HepG2 (cell line): Measurements from ENCODE around the gene NPC2. TPM values are rescaled to one million over a fixed set of nuclear protein-coding genes. Genes with fewer than 3 reads are reported as not detected.

Experiments
- CBX5 ChIP-seq: sonication (generic); formaldehyde crosslinking; IDR thresholded peaks from 2 replicates; pipeline ENCODE4 v1.4.0; 2020; ENCODE audit warnings: missing genetic modification reagents, borderline replicate concordance
- CEBPB ChIP-seq: IDR thresholded peaks from 2 replicates; pipeline ENCODE4 v1.6.1; 2011; ENCODE audit warnings: low read depth, low read length, improper control_type of control experiment, borderline replicate concordance
- CREB1 ChIP-seq, 2 experiments: fragments of 450-650 bp in 1 of 2; IDR thresholded peaks; 2 replicates each; pipeline ENCODE4 v1.6.1; 2016 to 2017; ENCODE audit warnings: control low read depth in 1 of 2, mild to moderate bottlenecking in 1 of 2, missing compliant biosample characterization in 1 of 2, missing genetic modification characterization in 1 of 2
- DPF2 ChIP-seq: sonication (generic); formaldehyde crosslinking; IDR thresholded peaks from 2 replicates; pipeline ENCODE4 v1.4.0; 2020; ENCODE audit warnings: mild to moderate bottlenecking, low read depth, missing genetic modification reagents, borderline replicate concordance
- FLYWCH1 ChIP-seq: sonication (generic); formaldehyde crosslinking; IDR thresholded peaks from 2 replicates; pipeline ENCODE4 v1.8.1; 2023; ENCODE audit warnings: mild to moderate bottlenecking, missing genetic modification reagents
- HHEX ChIP-seq: IDR thresholded peaks from 2 replicates; pipeline ENCODE4 v1.6.1; 2016; ENCODE audit warnings: control low read depth
- ISX ChIP-seq: sonication (generic); formaldehyde crosslinking; conservative IDR thresholded peaks from 2 replicates; pipeline ENCODE4 v1.5.0; 2020; ENCODE audit warnings: missing genetic modification reagents
- KDM6A ChIP-seq: IDR thresholded peaks from 2 replicates; pipeline ENCODE4 v1.6.1; 2016; ENCODE audit warnings: low read depth
- NFKBIZ ChIP-seq: IDR thresholded peaks from 2 replicates; pipeline ENCODE4 v1.6.1; 2018; ENCODE audit warnings: missing genetic modification reagents, missing compliant biosample characterization
- NFYB ChIP-seq: sonication (generic); formaldehyde crosslinking; IDR thresholded peaks from 2 replicates; pipeline ENCODE4 v1.4.0; 2020; ENCODE audit warnings: missing genetic modification reagents
- PITX1 ChIP-seq: sonication (generic); formaldehyde crosslinking; IDR thresholded peaks from 2 replicates; pipeline ENCODE4 v1.5.1; 2020; ENCODE audit warnings: mild to moderate bottlenecking, missing genetic modification reagents
- SAP130 ChIP-seq: IDR thresholded peaks from 2 replicates; pipeline ENCODE4 v1.6.1; 2016; ENCODE audit warnings: low read depth
- SMAD3 ChIP-seq: sonication (generic); formaldehyde crosslinking; IDR thresholded peaks from 2 replicates; pipeline ENCODE4 v1.4.0; 2020; ENCODE audit warnings: missing genetic modification reagents
- SOX13 ChIP-seq, 3 experiments: fragments of 450-650 bp in 1 of 3; sonication (generic) in 1 of 3; formaldehyde crosslinking in 1 of 3; IDR thresholded peaks in 2 of 3; conservative IDR thresholded peaks in 1 of 3; 2 replicates each; pipeline versions ENCODE4 v1.5.0 to v1.6.1; 2016 to 2020; ENCODE audit warnings: antibody characterized with exemption in 1 of 3, mild to moderate bottlenecking in 1 of 3, missing compliant biosample characterization in 1 of 3, missing genetic modification reagents in 1 of 3, moderate library complexity in 1 of 3
- SRY ChIP-seq: sonication (generic); formaldehyde crosslinking; IDR thresholded peaks from 2 replicates; pipeline ENCODE4 v1.8.0; 2022; ENCODE audit warnings: mild to moderate bottlenecking, missing genetic modification reagents
- STAT5B ChIP-seq: sonication (generic); formaldehyde crosslinking; IDR thresholded peaks from 2 replicates; pipeline ENCODE4 v1.4.0; 2020; ENCODE audit warnings: missing genetic modification reagents
- TCF7L2 ChIP-seq: IDR thresholded peaks from 2 replicates; pipeline ENCODE4 v1.6.1; 2011; ENCODE audit warnings: mild to moderate bottlenecking, low read depth, low read length, moderate library complexity
- THYN1 ChIP-seq: sonication (generic); formaldehyde crosslinking; IDR thresholded peaks from 2 replicates; pipeline ENCODE4 v1.8.1; 2023; ENCODE audit warnings: low read depth, mild to moderate bottlenecking, moderate library complexity, missing genetic modification reagents, borderline replicate concordance
- TRIM24 ChIP-seq: sonication (generic); formaldehyde crosslinking; IDR thresholded peaks from 2 replicates; pipeline ENCODE4 v1.8.0; 2022; ENCODE audit warnings: mild to moderate bottlenecking, missing genetic modification reagents
- ZNF331 ChIP-seq: sonication (generic); formaldehyde crosslinking; IDR thresholded peaks from 2 replicates; pipeline ENCODE4 v1.4.0; 2020; ENCODE audit warnings: missing genetic modification reagents
- ZNF607 ChIP-seq: sonication (generic); formaldehyde crosslinking; IDR thresholded peaks from 2 replicates; pipeline ENCODE4 v1.5.1; 2020; ENCODE audit warnings: missing genetic modification reagents, mild to moderate bottlenecking, borderline replicate concordance
- ZNF678 ChIP-seq: sonication (generic); formaldehyde crosslinking; IDR thresholded peaks from 2 replicates; pipeline ENCODE4 v1.4.0; 2020; ENCODE audit warnings: mild to moderate bottlenecking, missing genetic modification reagents
- ZNF816 ChIP-seq: sonication (generic); formaldehyde crosslinking; IDR thresholded peaks from 2 replicates; pipeline ENCODE4 v1.8.0; 2022; ENCODE audit warnings: missing genetic modification reagents, mild to moderate bottlenecking, borderline replicate concordance
- ZSCAN21 ChIP-seq: sonication (generic); formaldehyde crosslinking; IDR thresholded peaks from 2 replicates; pipeline ENCODE4 v1.8.0; 2022; ENCODE audit warnings: mild to moderate bottlenecking, missing genetic modification reagents, moderate library complexity, borderline replicate concordance
- polyA plus RNA-seq, 8 experiments: library from polyadenylated mRNA; depleted of rRNA in 3 of 8; stranded (reverse) in 7 of 8; unstranded in 1 of 8; fragments of >200 nt; fragmentation: Illumina TruSeq in 4 of 8; extraction: Trizol in 4 of 8; gene quantifications; 2 replicates each; pipeline versions ENCODE4 v1.2.1 to v1.2.3, GENCODE V29; 2011 to 2016; ENCODE audit warnings: low read depth in 4 of 8, missing spikeins in 1 of 8, mixed read lengths in 1 of 8; ENCODE audit not compliant: insufficient read depth in 1 of 8
- total RNA-seq, 5 experiments: library from RNA; depleted of rRNA; stranded (reverse); fragments of >200 nt; fragmentation: Illumina TruSeq; extraction: Trizol; gene quantifications; 2 replicates each; pipeline ENCODE4 v1.2.3, GENCODE V29; 2016; ENCODE audit warnings: low read depth in 1 of 5
- TF ChIP-seq, protein P1 (sequence below): sonication (generic); formaldehyde crosslinking; IDR thresholded peaks from 2 replicates; pipeline ENCODE4 v1.4.0; 2020; ENCODE audit warnings: missing genetic modification reagents, borderline replicate concordance
- TF ChIP-seq, protein P2 (sequence below): sonication (generic); formaldehyde crosslinking; IDR thresholded peaks from 2 replicates; pipeline ENCODE4 v1.4.0; 2020; ENCODE audit warnings: mild to moderate bottlenecking, missing genetic modification reagents
- TF ChIP-seq, protein P3 (sequence below): sonication (generic); formaldehyde crosslinking; IDR thresholded peaks from 2 replicates; pipeline ENCODE4 v1.5.0; 2020; ENCODE audit warnings: mild to moderate bottlenecking, missing genetic modification reagents

Gene NPC2
- total and polyA plus RNA-seq, 2 of the 13 experiments (the other 11 are each of a cell fraction or from before 2014, with no cell fraction given), result 132 to 164 TPM

DNA sequence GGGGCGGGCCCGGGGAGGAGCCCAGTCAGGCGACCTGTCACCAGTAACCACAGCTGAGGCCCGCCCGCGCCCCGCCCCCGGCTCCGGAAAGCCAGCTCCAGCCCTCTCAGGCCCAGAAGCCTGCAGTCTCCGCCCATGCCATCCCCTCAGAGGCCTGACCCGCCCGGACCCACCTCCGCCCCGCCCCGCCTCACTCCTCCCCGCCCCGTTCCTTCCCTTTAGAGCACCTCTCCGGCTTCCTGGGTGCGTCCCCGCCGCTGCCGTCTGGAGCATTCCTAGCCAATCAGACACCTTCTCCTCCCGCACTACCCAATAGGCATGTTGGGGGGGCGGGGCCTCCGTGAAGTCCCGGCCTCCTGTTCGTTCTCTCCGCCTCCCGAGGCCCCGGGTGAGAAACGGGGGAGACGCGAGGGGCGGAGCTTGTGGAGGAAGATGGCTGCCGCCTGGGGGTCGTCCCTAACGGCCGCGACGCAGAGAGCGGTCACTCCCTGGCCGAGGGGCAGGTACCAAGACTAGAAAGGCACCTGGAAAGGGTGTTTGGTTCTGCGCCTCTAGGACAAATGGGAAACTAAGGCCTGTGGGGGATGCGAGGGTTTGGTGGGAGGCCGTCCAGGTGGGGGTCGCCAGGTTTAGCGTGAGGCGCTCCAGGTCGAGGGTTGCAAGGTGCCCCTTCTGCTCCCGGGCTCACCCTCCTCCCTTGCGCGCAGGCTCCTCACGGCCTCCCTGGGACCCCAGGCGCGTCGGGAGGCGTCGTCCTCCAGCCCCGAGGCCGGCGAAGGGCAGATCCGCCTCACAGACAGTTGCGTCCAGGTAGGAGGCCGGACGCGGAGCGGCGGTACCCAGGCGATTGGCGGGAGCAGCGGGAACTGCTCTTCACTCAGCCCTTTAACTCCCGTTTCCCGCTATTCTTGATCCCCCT, 497 bp upstream of the NPC2 start, which contains the start of gene ISCA2 (continued):
- no peak for TF ChIP-seq PITX1 (CRISPR knock-in tag)
- peak; percentile 33; the same call in 1 of the 2 replicates for TF ChIP-seq CREB1 (IDR thresholded peaks at IDR 0.05)
- peak; percentile 67; the same call in 1 of the 2 replicates for TF ChIP-seq CREB1 (CRISPR knock-in tag; IDR thresholded peaks at IDR 0.05)
- no peak for TF ChIP-seq ZNF607 (CRISPR knock-in tag)
- no peak for TF ChIP-seq HHEX (CRISPR knock-in tag)
- peak; percentile 90 for TF ChIP-seq NFYB (CRISPR knock-in tag)
- no peak for TF ChIP-seq CBX5
- TF ChIP-seq, protein P1, sequence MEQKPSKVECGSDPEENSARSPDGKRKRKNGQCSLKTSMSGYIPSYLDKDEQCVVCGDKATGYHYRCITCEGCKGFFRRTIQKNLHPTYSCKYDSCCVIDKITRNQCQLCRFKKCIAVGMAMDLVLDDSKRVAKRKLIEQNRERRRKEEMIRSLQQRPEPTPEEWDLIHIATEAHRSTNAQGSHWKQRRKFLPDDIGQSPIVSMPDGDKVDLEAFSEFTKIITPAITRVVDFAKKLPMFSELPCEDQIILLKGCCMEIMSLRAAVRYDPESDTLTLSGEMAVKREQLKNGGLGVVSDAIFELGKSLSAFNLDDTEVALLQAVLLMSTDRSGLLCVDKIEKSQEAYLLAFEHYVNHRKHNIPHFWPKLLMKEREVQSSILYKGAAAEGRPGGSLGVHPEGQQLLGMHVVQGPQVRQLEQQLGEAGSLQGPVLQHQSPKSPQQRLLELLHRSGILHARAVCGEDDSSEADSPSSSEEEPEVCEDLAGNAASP, result no peak
- no peak for TF ChIP-seq SMAD3 (CRISPR knock-in tag)
- TF ChIP-seq DPF2 (CRISPR knock-in tag), result no peak
- TF ChIP-seq THYN1 (CRISPR knock-in tag), result no peak
- TF ChIP-seq KDM6A, result no peak
- no peak for TF ChIP-seq SOX13 (IDR thresholded peaks at IDR 0.05)
- TF ChIP-seq SOX13 (CRISPR knock-in tag; conservative IDR thresholded peaks at IDR 0.05 in 1 of 2, IDR thresholded peaks at IDR 0.05 in 1 of 2), result no peak
- TF ChIP-seq NFKBIZ, result no peak
- no peak for TF ChIP-seq TCF7L2
- no peak for TF ChIP-seq ISX
- no peak for TF ChIP-seq ZNF678 (CRISPR knock-in tag)
- TF ChIP-seq STAT5B (CRISPR knock-in tag), result no peak
- no peak for TF ChIP-seq ZNF331 (CRISPR knock-in tag)
- TF ChIP-seq, protein P2, sequence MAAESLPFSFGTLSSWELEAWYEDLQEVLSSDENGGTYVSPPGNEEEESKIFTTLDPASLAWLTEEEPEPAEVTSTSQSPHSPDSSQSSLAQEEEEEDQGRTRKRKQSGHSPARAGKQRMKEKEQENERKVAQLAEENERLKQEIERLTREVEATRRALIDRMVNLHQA (CRISPR knock-in tag), result no peak
- TF ChIP-seq ZNF816 (CRISPR knock-in tag), result 0 out of 2 replicates have a peak, but pooled peaks have one; percentile 31
- TF ChIP-seq, protein P3, sequence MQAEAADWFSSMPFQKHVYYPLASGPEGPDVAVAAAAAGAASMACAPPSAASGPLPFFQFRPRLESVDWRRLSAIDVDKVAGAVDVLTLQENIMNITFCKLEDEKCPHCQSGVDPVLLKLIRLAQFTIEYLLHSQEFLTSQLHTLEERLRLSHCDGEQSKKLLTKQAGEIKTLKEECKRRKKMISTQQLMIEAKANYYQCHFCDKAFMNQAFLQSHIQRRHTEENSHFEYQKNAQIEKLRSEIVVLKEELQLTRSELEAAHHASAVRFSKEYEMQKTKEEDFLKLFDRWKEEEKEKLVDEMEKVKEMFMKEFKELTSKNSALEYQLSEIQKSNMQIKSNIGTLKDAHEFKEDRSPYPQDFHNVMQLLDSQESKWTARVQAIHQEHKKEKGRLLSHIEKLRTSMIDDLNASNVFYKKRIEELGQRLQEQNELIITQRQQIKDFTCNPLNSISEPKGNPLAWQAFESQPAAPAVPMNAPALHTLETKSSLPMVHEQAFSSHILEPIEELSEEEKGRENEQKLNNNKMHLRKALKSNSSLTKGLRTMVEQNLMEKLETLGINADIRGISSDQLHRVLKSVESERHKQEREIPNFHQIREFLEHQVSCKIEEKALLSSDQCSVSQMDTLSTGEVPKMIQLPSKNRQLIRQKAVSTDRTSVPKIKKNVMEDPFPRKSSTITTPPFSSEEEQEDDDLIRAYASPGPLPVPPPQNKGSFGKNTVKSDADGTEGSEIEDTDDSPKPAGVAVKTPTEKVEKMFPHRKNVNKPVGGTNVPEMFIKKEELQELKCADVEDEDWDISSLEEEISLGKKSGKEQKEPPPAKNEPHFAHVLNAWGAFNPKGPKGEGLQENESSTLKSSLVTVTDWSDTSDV (CRISPR knock-in tag), result no peak
- TF ChIP-seq ZSCAN21 (CRISPR knock-in tag), result no peak
- no peak for TF ChIP-seq SRY (CRISPR knock-in tag)
- no peak for TF ChIP-seq TRIM24
- no peak for TF ChIP-seq CEBPB
- TF ChIP-seq SAP130, result peak; percentile 30; the same call in 1 of the 2 replicates
- TF ChIP-seq FLYWCH1 (CRISPR knock-in tag), result no peak
